Measurements from ENCODE around the gene TPRKB. TPM values are rescaled to one million over a fixed set of nuclear protein-coding genes. Genes with fewer than 3 reads are reported as not detected.

Gene TPRKB
- total RNA-seq, 120 experiments from 2014 or later: 12.6 to 29.0 (median 19.5) TPM

Other genes starting within 250 kb of the TPRKB start
- gene NAT8, start 94.9 kb downstream of the TPRKB start, total RNA-seq: under 1 TPM in 1 of 120 experiments, not detected in 119; 0.67 TPM
- 10 to 100 TPM; 12.9 to 31.6 (median 21.5) TPM for gene DUSP11, start 42.8 kb upstream of the TPRKB start, total RNA-seq
- not detected for gene C2orf78, start 46.8 kb upstream of the TPRKB start, total RNA-seq
- 10 to 100 TPM; 29.9 to 95.9 (median 44.7) TPM for gene STAMBP, start 91.6 kb upstream of the TPRKB start, total RNA-seq
- gene ACTG2, start 155.7 kb upstream of the TPRKB start, total RNA-seq: 10 to 100 TPM in 9 of 120 experiments, 1 to 10 TPM in 63, under 1 TPM in 29, not detected in 19; 0.29 to 66.1 (median 2.0) TPM
- gene DGUOK, start 189.5 kb upstream of the TPRKB start, total RNA-seq: 10 to 100 TPM; 29.0 to 56.8 (median 44.9) TPM
- gene TET3, start 247.6 kb upstream of the TPRKB start, total RNA-seq: 10 to 100 TPM; 16.6 to 47.0 (median 25.4) TPM

Data from dorsolateral prefrontal cortex (tissue), 118 donors.